IPS DF 19.7 (cell line): ENCODE measurements around the gene HPRT1.

Experiments used
- DNase-seq: peaks from one replicate; pipeline ENCODE4 v3.0.0-alpha.2; 2013; ENCODE audit warnings: low read depth, low spot score

The HPRT1 gene

DNA sequence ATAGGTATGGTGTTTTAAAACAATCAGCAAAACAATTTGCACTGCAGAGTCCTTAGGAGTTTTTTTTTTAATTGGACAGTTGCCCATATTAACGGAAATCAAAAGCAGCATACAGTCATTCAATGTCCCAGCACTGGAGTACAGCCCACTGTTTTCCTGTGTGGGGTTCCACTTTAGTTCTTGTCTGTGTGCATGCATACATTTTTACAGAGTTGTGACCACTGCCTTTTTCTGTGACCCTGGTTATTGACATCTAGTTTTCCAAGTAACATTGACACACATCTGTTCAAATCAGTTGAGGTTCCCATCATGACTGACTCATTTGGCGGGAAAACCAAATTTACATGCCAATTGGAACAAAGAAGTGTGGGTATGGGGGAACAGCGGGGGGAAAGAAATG, 83.3 kb downstream of the HPRT1 start:
- DNase-seq: no peak

DNA sequence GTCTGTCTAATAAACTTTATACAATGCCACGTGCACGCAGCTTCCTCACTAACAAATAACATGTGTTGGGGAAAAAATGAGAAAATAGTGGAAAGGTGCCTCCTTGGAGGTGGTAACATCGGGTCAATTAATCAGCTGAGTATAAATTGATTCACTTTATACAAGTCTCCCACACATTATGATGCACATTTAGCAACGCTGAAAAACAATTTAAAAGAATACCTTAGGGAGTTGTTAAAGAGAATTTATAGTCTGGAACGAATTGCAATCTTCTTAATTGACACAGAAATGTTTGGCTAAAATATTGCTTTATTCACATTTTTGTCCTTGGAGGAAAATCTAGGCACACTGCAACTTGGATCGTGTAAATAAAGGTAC, 84.2 kb downstream of the HPRT1 start:
- no peak for DNase-seq

DNA sequence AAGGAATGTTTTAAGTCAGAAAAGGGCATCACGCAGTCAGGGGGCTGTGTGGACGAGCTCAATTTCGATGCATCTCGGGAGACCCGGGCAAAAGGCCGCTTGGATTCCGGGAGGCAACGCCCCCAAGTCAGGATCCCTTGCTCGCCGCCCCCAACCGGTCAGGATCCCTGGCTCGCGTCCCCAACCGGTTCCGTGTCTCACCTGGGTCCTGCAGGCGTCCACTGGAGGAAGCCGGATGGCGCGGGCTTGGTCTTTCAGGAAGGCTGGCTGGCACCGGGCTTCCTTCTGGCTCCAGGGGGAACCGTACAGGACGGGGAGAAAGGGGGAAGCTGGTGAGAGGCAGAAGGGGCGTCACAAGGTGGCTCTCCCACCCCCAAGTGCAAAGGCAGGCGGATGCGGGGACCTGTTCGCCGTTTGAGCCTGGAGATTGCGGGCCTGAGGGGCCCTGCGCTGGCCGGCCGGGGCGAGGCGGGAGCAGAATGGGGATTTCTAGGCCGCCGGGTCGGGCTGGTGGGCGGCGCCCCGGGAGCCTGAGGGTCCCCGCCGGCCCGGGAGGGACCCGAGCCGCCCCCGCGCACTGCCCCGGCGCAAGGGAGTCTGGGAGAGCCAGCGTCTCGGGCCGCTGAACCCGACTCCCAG, 84.7 kb downstream of the HPRT1 start:
- DNase-seq: no peak

DNA sequence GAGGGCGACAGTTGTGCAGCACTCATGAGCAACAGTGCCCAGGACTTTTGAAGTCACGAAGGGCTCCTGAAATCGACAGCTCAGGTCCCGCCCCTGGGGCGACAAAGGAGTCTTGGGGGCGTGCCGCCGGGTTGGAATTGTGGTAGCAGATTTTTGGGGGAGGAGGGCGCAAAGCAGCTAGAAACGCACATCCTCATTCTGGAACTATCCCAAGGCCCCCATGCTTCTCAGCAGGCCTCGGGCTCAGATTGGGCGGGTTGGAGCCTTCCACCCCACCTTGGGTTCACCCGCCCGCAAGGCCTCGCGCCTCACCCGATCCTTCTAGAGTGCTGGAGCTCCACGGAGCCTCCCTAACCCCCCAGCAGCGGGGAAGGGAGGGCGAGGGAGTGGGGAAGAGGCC, 85.5 kb downstream of the HPRT1 start:
- no peak for DNase-seq

DNA sequence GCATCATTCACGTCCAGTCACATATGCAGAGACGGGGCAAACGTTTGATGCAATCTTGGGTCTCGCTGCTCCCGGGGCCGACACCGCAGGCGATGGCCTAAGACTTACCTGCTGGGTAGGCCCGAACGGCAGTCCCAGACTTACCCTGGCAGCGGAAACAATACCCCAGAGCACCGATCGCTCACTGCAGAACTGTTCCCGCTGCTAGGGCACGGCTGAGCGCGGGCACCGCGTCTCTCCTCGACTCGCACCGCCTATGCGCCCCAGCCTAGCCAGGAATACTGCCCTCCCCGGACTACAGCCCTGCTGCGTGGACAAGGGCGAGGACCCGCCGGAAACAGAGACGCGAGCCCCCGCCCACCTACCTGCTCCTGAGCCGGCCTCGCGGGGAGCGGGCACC, 86.2 kb downstream of the HPRT1 start:
- no peak for DNase-seq

DNA sequence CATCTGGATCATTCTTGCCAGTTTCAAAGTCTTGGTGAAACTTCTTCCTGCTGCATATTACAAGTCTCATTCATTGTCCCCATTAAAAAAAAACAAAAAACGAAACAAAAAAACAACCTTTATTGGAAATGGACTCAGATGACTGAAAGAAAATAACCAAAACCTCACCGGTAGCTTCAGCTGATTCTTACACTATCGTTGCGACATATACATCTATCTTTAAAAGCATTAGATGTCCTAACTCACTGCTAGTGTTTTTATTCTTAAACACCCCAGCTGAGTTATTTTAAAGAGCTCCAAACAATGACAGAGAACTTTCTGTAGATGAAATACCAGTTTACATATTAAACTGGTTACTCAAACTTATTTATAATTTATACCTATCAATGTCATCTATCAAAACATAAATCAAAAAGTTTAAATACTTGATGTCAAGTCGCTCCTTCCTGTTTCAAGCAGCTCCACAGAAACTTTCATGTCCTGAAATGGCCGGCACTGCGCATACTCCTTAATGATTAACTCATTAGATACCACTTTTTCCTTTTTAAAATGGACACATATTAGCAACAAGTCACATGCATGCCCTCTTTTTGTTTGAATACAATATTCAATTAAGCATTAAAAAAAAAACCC, 87.2 kb downstream of the HPRT1 start:
- no peak for DNase-seq

DNA sequence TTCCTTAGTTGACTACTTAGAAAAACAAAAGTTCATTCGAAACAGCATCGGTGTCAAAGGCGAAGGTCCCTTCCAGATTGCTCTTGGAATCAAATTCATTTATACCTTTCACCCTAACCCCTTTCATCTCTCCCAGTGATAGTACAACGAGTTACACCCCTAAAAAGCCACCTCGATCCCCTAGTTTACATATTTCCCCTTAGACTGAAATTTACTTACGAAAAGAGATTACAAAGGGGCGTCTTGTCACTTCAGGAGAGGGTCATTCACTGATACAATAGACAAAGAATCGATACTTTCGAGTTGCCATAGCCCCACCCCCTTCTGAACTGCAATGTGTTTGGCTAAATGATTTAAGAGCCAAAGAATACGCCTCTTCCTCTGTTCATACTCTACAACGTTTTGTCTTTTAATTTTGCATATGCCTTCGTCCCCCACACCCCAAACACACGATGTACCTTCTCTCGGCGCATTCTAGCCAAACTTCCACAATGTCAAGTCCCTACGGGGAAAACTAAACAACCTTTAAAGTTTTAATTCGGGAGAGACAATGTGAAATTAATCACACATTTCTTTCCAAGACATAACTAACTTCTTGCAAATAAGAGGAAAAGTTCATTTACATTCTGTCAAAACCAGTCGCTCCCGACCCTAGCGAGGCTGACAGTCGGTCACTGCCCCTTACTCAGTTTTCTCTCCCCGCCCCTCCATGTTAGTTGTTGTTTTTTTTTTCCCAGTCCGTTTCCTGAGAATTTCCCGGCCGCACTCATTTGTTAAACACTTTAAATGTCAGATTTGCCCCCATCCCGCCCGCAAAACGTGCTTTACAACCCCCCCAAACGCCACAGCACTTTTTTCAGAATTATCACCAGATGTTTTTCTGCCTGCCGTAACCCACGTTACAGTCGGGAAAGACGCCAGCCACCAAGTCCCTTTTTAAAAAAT, 88.6 kb downstream of the HPRT1 start:
- no peak for DNase-seq
